GM18508 (cell line): Measurements from ENCODE around the gene ERV3-1.
"Not testable (repeated sequence)": the region's sequence is repeated elsewhere in the genome, so short reads cannot be mapped to it uniquely, and the experiment has no call there.

Experiments used
- ATAC-seq: cut with Tn5 transposase; IDR thresholded peaks from one replicate; pipeline ENCODE4 v1.9.1; 2021; ENCODE audit warnings: moderate number of reproducible peaks; ENCODE audit not compliant: insufficient read depth, unreplicated experiment

ERV3-1 gene

GRCh38 chr7:65006094-65006992, at the start of gene ERV3-1:
Gene ERV3-1 (minus strand): TSS chr7:65006687. CDS start chr7:64993026, 13,661 bp downstream.
- ATAC-seq, result peak; percentile 100

GRCh38 chr7:65055786-65056185, 49.3 kb upstream of the ERV3-1 start:
- ATAC-seq, result not testable (repeated sequence)

DNA sequence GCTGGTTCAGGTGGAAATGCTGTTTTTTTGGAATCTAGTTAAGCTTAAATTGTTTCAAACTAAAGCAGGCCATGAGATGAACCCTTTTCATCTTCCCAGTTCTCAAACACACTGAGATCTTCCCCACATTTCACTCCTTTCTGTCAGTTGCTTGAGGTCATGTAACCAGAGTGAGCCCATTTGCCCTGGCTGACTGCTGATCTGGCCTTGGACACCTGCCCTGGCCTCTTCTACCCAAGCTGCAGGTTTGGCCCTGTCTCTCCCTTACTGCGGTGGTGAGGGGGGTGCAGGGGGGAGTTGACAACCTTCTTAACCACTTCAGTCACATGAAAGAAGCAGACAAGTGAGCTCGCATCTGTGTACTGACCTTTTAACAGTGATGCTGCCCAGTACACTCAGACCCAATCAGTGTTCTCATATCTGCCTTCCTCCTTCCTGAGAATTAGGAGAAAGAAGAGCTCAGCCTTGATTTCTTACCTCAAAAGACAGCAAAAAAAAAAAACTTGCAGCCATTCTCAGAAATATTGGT, 48.0 kb upstream of the ERV3-1 start:
- ATAC-seq, result not testable (repeated sequence)

DNA sequence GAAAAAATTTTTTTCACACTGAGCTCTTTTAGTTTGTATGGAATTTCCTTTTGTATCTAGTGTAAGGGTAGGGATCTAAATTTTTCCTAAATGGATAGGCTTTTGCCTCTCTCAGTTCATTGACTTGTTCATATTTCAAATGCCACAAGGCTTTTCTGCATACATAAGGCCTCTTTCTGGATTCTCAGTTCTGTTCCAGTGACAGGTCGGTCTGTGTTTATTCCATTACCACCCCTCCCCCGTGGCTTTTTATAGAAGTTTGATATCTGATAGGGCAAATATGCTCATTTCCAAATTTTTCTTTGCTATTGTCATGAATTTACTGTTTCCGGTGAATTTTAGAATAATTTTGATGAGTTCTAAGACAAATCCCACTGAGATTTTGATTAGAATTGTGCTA, 45.2 kb upstream of the ERV3-1 start:
- ATAC-seq, result not testable (repeated sequence)

- ATAC-seq, result not testable (repeated sequence)
Observed at GRCh38 chr7:65051139-65051538, 44.7 kb upstream of the ERV3-1 start.

DNA sequence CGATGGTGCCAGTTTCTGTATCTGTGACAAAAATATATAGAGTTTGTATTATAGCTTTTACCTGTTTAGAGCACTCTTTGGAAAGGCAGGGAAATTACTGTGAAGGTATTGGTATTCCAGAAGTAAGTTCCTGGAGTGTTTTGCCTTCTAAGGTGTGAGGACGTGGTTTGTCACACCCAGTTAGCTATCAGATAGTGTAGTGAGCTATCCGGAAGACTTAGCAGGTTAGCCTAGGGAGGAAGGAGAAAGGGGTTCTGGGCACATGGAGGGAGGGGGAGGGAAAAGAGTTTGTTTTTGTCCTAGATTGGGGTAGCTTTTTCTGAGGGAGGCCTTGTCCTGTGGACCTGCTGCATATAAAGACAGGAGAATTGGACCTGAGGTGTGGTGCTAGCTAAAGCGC, 39.8 kb upstream of the ERV3-1 start:
- not testable (repeated sequence) for ATAC-seq

DNA sequence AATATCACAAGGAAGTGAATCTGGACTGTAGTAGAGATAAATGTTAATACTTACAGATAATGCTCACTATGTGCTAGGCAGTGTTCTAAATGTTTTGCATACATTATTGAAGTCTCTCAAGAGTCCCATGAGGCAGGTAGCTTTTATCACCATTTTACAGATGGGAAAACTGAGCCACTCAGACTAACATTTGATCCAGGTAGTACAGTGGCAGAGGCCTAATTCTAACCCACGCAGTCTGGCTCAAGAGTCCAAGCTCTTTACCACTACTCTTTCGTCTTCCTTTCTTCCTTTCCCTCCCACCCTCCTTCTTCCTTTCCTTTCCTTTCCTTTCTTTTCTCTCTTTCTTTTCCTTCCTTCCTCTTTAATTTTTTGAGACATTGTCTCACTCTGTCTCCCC, 39.1 kb upstream of the ERV3-1 start:
- not testable (repeated sequence) for ATAC-seq

GRCh38 chr7:65038767-65039166, 32.3 kb upstream of the ERV3-1 start:
- ATAC-seq, result not testable (repeated sequence)

DNA sequence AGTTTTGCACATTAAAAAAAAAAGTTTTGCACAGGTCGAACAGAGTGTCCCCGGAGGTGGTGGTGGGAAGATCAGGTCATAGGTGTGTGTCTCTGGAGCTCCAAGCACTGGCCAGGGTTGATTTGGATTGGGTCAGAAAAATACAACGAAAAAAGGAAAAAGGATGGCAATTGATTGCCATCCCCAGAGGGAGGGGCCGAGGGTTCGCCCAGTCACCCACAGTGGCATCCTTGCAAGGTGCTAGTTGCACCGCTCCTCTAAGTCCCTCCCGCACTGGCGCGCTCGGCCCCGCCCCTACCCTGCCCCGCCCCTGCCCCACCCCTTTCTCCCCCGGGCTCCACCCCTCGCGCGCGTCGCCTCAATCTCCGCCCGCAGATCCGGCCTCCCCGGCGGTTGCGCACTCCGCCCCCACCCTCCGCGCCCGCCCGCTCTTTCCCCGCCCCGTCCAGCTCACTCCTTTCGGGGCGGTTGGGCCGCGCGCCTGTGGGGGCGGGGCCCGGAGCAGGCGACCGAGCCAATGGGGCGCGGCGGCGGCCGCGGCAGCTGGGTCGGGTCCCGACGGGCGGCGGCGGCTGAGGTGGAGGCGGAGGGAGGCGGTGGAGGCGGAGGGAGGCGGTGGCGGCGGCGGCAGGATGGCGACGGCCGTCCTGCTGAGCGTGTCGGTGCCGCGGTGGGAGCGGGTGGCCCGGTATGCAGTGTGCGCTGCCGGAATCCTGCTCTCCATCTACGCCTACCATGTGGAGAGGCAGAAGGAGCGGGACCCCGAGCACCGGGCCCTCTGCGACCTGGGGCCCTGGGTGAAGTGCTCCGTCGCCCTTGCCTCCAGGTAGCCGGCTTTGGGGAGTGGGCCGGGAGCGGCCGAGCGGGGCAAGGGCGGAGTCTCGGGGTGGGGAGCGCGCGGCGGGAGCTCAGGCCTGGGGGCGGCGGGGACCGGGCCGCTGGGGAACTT, 31.5 kb upstream of the ERV3-1 start:
- peak; percentile 58 for ATAC-seq

GRCh38 chr7:65036526-65036925, 30.0 kb upstream of the ERV3-1 start:
- not testable (repeated sequence) for ATAC-seq

DNA sequence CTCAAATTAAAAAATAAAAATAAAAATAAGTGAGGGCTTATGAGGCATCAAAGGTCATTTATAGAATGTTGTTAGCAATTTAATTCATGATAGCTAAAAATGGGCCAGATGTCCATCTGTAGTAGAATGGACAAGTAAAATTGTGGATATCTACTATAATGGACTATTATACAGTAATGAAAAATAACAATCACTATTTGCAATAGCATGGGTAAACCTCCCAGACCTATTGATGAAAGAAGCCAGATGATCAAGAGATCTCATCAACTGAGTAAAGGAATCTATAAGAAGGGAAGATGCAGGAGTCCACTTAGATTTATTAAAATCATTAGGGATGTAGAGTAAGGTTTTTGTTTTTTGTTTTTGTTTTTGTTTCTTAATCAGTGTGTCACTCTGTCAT, 29.0 kb upstream of the ERV3-1 start:
- ATAC-seq, result not testable (repeated sequence)

DNA sequence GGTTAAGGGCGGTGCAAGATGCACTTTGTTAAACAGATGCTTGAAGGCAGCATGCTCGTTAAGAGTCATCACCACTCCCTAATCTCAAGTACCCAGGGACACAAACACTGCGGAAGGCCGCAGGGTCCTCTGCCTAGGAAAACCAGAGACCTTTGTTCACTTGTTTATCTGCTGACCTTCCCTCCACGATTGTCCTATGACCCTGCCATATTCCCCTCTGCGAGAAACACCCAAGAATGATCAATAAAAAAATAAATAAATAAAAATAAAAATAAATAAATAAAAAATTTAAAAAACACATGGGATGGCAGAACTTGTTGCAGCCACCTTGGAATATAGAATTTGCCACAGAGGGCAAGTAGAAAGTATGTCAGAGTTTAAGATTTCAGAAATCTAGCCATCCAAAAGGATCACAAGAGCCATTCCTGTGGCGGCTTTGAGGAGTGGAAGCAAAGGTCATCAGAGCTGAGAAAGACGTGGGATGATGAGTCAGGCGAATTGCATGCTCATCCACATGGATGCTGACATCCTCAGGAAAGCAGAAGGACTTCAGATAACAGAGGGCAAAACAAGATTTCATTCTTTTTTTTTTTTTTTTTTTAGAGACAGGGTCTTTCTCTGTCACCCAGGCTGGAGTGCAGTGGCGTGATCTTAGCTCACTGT, 27.8 kb upstream of the ERV3-1 start:
- not testable (repeated sequence) for ATAC-seq

GRCh38 chr7:65033391-65033790, 26.9 kb upstream of the ERV3-1 start:
- not testable (repeated sequence) for ATAC-seq

- ATAC-seq, result not testable (repeated sequence)
Observed at GRCh38 chr7:65025023-65025422, 18.5 kb upstream of the ERV3-1 start.

GRCh38 chr7:65020978-65021377, 14.5 kb upstream of the ERV3-1 start:
- not testable (repeated sequence) for ATAC-seq

DNA sequence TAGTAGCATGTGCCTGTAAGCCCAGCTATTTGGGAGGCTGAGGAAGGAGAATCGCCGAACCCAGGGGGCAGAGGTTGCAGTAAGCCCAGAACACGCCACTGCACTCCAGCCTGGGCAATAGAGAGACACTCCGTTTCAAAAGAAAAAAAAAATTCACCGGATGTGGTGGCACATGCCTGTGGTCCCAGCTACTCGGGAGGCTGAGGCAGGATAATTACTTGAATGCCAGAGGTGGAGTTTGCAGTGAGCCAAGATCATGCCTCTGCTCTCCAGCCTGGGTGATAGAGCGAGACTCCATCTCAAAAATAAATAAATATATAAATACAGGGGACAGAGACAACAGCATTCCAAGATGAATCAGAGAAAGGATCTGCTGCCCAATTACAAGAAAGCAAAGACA, 3.4 kb upstream of the ERV3-1 start:
- ATAC-seq, result not testable (repeated sequence)

- ATAC-seq, result not testable (repeated sequence)
Observed at GRCh38 chr7:65009394-65009793, 2.9 kb upstream of the ERV3-1 start.

- ATAC-seq, result not testable (repeated sequence)
Observed at GRCh38 chr7:65007036-65007435, 549 bp upstream of the ERV3-1 start.

DNA sequence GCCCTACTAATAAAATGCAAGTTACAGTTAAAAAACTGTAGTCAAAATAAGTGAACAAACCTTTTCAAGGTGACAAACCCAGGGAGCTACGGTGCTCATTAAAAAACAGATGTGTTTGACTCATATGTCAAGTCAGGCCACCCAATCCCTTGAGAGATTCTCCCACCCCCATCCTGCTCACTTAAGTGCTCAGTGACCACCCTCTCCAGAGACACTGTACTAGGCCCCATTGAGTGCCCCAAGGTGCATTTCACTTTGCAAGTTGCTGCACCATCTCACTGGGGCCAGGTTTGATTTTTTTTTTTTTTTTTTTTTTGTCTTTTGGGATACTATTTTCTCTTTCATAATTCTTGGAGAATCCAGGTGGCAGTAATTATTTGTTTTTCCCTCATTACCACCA, 1.9 kb downstream of the ERV3-1 start:
- no peak for ATAC-seq
